Neuronal stem cell (in vitro differentiated cells): ENCODE measurements around the gene ATP2A1.

Experiments
- DNase-seq: peaks from one replicate; pipeline ENCODE4 v3.0.0-alpha.2; 2013; ENCODE audit warnings: low spot score
- H2AFZ ChIP-seq: one replicate; pipeline ENCODE4 v1.6.1; 2013; ENCODE audit warnings: mild to moderate bottlenecking, low read length, inconsistent platforms
- H2AK5ac ChIP-seq: 2 replicates; pipeline ENCODE4 v1.6.1; 2013; ENCODE audit warnings: low read depth, mild to moderate bottlenecking, inconsistent platforms, low read length, moderate library complexity, mixed read lengths
- H2BK120ac ChIP-seq: 2 replicates; pipeline ENCODE4 v1.6.1; 2013; ENCODE audit warnings: low read depth, mild to moderate bottlenecking, inconsistent platforms, low read length, moderate library complexity, mixed read lengths
- H2BK12ac ChIP-seq: one replicate; pipeline ENCODE4 v1.6.1; 2013; ENCODE audit warnings: low read length, inconsistent platforms
- H2BK15ac ChIP-seq: 2 replicates; pipeline ENCODE4 v1.6.1; 2013; ENCODE audit warnings: mild to moderate bottlenecking, low read length, inconsistent platforms, mixed read lengths
- H2BK5ac ChIP-seq: one replicate; pipeline ENCODE4 v1.6.1; 2013; ENCODE audit warnings: inconsistent platforms, mild to moderate bottlenecking, low read length, moderate library complexity
- H3K14ac ChIP-seq: one replicate; pipeline ENCODE4 v1.6.1; 2013; ENCODE audit warnings: low read length, inconsistent platforms
- H3K18ac ChIP-seq: 2 replicates; pipeline ENCODE4 v1.6.1; 2013; ENCODE audit warnings: low read length, inconsistent platforms
- H3K23ac ChIP-seq: 2 replicates; pipeline ENCODE4 v1.6.1; 2013; ENCODE audit warnings: low read depth, mild to moderate bottlenecking, mixed read lengths, low read length, inconsistent platforms; ENCODE audit not compliant: poor library complexity
- H3K27ac ChIP-seq: replicated peaks from 3 replicates; pipeline ENCODE4 v1.5.1; 2013; ENCODE audit warnings: low read length, inconsistent platforms
- H3K27me3 ChIP-seq, 3 experiments: 2 replicates each; pipeline ENCODE4 v1.6.1; 2013; ENCODE audit warnings: low read length in 3 of 3, mild to moderate bottlenecking in 2 of 3, inconsistent platforms in 1 of 3, low read depth in 1 of 3, mixed read lengths in 1 of 3, moderate library complexity in 1 of 3; ENCODE audit not compliant: control insufficient read depth in 3 of 3, insufficient read depth in 3 of 3
- H3K36me3 ChIP-seq, 2 donors: replicated peaks in 1 of 2; 2 replicates each; pipeline ENCODE4 v1.6.1; 2013; ENCODE audit warnings: low read length in 2 of 2; ENCODE audit not compliant: control insufficient read depth in 2 of 2, insufficient read depth in 2 of 2
- H3K4ac ChIP-seq: 2 replicates; pipeline ENCODE4 v1.6.1; 2013; ENCODE audit warnings: inconsistent platforms, mild to moderate bottlenecking, low read length, moderate library complexity
- H3K4me1 ChIP-seq, 2 donors: 1 replicate in 1 of 2; 2 replicates in 1 of 2; pipeline ENCODE4 v1.6.1; 2013; ENCODE audit warnings: low read length in 2 of 2, low read depth in 1 of 2; ENCODE audit not compliant: control insufficient read depth in 2 of 2, insufficient read depth in 1 of 2
- H3K4me2 ChIP-seq: one replicate; pipeline ENCODE4 v1.6.1; 2013; ENCODE audit warnings: mild to moderate bottlenecking, low read length, inconsistent platforms; ENCODE audit not compliant: insufficient read depth, poor library complexity, severe bottlenecking
- H3K4me3 ChIP-seq, 2 donors: 2 replicates each; pipeline ENCODE4 v1.5.1; 2013; ENCODE audit warnings: low read length in 2 of 2, mild to moderate bottlenecking in 2 of 2, inconsistent platforms in 1 of 2, moderate library complexity in 1 of 2
- H3K79me1 ChIP-seq: one replicate; pipeline ENCODE4 v1.6.1; 2013; ENCODE audit warnings: low read depth, mild to moderate bottlenecking, inconsistent platforms, low read length, moderate library complexity
- H3K9ac ChIP-seq: one replicate; pipeline ENCODE4 v1.6.1; 2013; ENCODE audit warnings: mild to moderate bottlenecking, low read depth, low read length, inconsistent platforms; ENCODE audit not compliant: poor library complexity
- H3K9me3 ChIP-seq, 2 donors: replicated peaks in 1 of 2; 2 replicates each; pipeline versions ENCODE3 to v1.6.1; 2013; ENCODE audit warnings: low read length in 2 of 2, mild to moderate bottlenecking in 2 of 2, inconsistent platforms in 1 of 2, low read depth in 1 of 2, mixed read lengths in 1 of 2, moderate library complexity in 1 of 2; ENCODE audit not compliant: control insufficient read depth in 2 of 2, insufficient read depth in 1 of 2
- H4K8ac ChIP-seq: one replicate; pipeline ENCODE4 v1.6.1; 2013; ENCODE audit warnings: low read depth, mild to moderate bottlenecking, inconsistent platforms, low read length, moderate library complexity
- H4K91ac ChIP-seq: one replicate; pipeline ENCODE4 v1.6.1; 2013; ENCODE audit warnings: low read length, low read depth, mild to moderate bottlenecking, inconsistent platforms; ENCODE audit not compliant: poor library complexity
- whole genome bisulfite sequencing, 2 donors: extraction: QIAGEN DNeasy Blood & Tissue Kit; methylation state at CpG; one replicate each; pipeline ENCODE4 v1.1.7; 2013; ENCODE audit warnings: missing lambda C conversion rate in 2 of 2, mixed read lengths in 1 of 2; ENCODE audit not compliant: insufficient read length in 2 of 2, insufficient replicate concordance in 1 of 2; ENCODE audit errors: extremely low coverage in 2 of 2; 5-methylcytosine and 5-hydroxymethylcytosine counted together

The ATP2A1 gene

GRCh38 chr16:28875134-28876018 lies 2.9 kb upstream of the ATP2A1 start:
- Histone ChIP-seq H3K27ac (no peak overlapping the region), H3K18ac (no peak overlapping the region), H4K91ac (no peak overlapping the region), H2BK120ac (peak overlapping the region; percentile 81), H2BK5ac (no peak overlapping the region), H3K79me1 (peaks cover 10% of the 10 kb centered on the region), H3K4me2 (no peak overlapping the region), H2AK5ac (no peak overlapping the region), H2BK12ac (no peak overlapping the region), H3K14ac (no peak overlapping the region), H3K9ac (peak overlapping the region; percentile 30), H3K36me3 (peaks cover 30 to 42% of the 10 kb centered on the region in 2 donors), H3K9me3 (no peaks in the 10 kb centered on the region), H4K8ac (no peak overlapping the region), H3K23ac (no peak overlapping the region), H2BK15ac (no peak overlapping the region), H3K4me1 (peaks cover 11 to 38% of the 10 kb centered on the region in 2 donors), H3K4me3 (peak overlapping the region in 1 of 2 donors; percentile 16), H3K4ac (no peak overlapping the region), H2AFZ (no peak overlapping the region), H3K27me3 (no peaks in the 10 kb centered on the region)
- WGBS, 2 donors = no CpG with 5 or more reads among the region's 13 CpGs
- no peak for DNase-seq

DNA sequence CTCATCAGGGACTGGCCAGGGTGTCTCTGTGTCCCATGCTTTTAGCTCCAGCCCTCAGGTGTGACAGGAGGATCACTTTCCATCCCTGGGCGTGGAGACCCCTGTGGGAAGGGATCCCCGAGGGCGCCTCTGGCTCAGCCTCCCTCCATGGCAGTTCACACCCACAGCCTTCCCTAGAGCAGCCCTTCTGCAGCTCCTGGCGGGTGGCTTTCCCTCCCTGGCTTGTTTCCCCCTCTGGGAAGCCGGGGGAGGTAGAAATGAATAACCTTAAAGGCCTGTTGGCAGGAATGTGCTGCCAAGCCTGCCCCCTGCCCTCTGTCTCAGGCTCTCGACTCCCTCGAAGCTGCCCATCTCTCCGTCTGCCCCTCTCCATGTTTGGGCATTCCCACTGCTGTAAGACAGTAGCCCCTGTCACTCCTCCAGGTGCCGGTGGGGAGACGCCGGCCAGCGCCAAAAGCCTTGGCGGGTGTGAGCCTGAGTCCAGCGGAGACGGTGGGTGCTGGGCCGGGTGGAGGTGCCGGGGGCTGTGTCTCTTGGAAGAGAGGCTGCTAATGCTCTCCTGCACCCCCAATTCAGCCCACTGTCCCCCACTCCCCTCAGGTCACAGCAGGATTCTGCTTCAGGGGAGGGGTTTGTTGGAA lies 2.1 kb upstream of the ATP2A1 start:
- Histone ChIP-seq H4K91ac (no peak overlapping the region), H2BK15ac (peak overlapping the region; percentile 37), H2AK5ac (no peak overlapping the region), H3K27me3 (peaks cover 0 to 4% (median 0%) of the 10 kb centered on the region in 3 experiments), H3K4ac (no peak overlapping the region), H3K36me3 (peaks cover 26 to 34% of the 10 kb centered on the region in 2 donors), H2AFZ (no peak overlapping the region), H4K8ac (no peak overlapping the region), H3K9ac (no peak overlapping the region), H3K23ac (peak overlapping the region; percentile 65), H3K9me3 (no peaks in the 10 kb centered on the region), H3K4me1 (peaks cover 18 to 42% of the 10 kb centered on the region in 2 donors), H3K14ac (no peak overlapping the region), H3K27ac (no peak overlapping the region), H3K18ac (no peak overlapping the region), H3K79me1 (peaks cover 10% of the 10 kb centered on the region), H2BK120ac (no peak overlapping the region), H3K4me2 (no peak overlapping the region), H2BK12ac (no peak overlapping the region), H2BK5ac (no peak overlapping the region), H3K4me3 (no peak overlapping the region)
- WGBS, 2 donors = no CpG with 5 or more reads among the region's 17 CpGs
- DNase-seq = no peak

DNA sequence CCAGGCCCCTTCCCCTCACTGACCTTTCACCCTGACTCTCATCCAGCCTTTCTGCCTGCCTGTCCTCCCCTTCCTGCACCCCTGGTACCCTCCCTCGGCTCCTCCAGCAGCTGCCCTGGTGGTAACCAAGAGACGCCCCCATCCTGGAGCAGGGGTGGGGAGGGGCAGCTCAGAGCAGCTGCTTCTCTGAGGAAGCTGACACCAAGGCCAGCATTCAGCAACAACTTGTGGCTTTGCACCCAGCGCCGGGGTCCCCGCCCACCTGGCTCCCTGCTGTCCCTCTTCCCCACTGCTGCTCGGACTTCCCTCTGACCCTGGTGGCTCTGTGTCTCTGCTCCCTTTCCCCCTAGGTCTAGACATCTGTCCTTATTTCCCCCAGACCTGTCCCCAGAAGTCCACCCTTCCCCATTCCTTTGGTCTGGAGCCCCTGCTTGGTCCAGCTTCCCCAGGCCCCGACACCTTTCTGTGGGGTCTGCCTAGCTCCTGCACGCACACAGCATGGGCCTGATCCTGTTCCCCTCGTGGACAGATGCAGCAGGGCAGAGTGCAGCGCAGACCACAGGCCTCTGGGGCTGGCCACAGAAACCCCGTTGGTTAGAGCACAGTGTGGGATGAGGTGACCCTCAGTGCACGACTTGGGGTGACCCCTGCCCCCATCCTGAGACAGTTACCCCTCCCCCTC lies 1.2 kb upstream of the ATP2A1 start:
- H3K27ac ChIP-seq = no peak overlapping the region
- no peak overlapping the region for H3K4me3 ChIP-seq
- no peak overlapping the region for H4K91ac ChIP-seq
- peak overlapping the region; percentile 65 for H3K23ac ChIP-seq
- H2AFZ ChIP-seq = no peak overlapping the region
- H3K9me3 ChIP-seq = no peaks in the 10 kb centered on the region
- peak overlapping the region; percentile 21 for H2AK5ac ChIP-seq
- peaks cover 0 to 4% (median 0%) of the 10 kb centered on the region in 3 experiments for H3K27me3 ChIP-seq
- H3K79me1 ChIP-seq = peaks cover 9% of the 10 kb centered on the region
- WGBS, 2 donors = no CpG with 5 or more reads among the region's 12 CpGs
- no peak overlapping the region for H2BK5ac ChIP-seq
- H3K18ac ChIP-seq = peak overlapping the region; percentile 3
- peaks cover 18 to 42% of the 10 kb centered on the region in 2 donors for H3K4me1 ChIP-seq
- H3K14ac ChIP-seq = peak overlapping the region; percentile 21
- no peak overlapping the region for H2BK15ac ChIP-seq
- no peak for DNase-seq
- H3K4ac ChIP-seq = no peak overlapping the region
- H3K9ac ChIP-seq = peak overlapping the region; percentile 44
- H2BK120ac ChIP-seq = no peak overlapping the region
- H3K4me2 ChIP-seq = no peak overlapping the region
- peaks cover 18 to 24% of the 10 kb centered on the region in 2 donors for H3K36me3 ChIP-seq
- H4K8ac ChIP-seq = no peak overlapping the region
- H2BK12ac ChIP-seq = no peak overlapping the region

DNA sequence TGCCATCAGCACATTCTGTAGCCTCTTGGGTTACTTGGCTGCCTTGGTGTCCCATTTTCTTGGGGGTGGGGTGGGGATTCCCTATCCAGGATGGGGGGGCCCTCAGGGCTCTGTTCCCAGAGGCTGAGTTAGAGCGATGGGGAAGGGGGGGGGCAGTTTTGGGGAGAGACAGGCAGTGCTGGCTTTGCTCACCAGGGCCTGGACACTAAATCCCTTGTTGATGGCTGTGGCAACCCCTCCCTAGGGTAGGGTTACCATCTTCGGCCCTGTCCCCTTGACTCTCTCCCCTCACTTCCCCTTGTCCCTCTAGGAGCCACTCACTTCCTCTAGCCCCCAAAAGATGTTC lies 660 bp upstream of the ATP2A1 start:
- H3K79me1 ChIP-seq = peaks cover 8% of the 10 kb centered on the region
- WGBS, 2 donors = no CpG with 5 or more reads among the region's 2 CpGs
- no peak overlapping the region for H3K27ac ChIP-seq
- H3K4me1 ChIP-seq = peaks cover 18 to 48% of the 10 kb centered on the region in 2 donors
- H3K9me3 ChIP-seq = no peaks in the 10 kb centered on the region
- H2BK12ac ChIP-seq = no peak overlapping the region
- H3K4ac ChIP-seq = no peak overlapping the region
- no peak overlapping the region for H4K8ac ChIP-seq
- H2BK120ac ChIP-seq = no peak overlapping the region
- H3K23ac ChIP-seq = no peak overlapping the region
- H3K14ac ChIP-seq = no peak overlapping the region
- H2BK15ac ChIP-seq = no peak overlapping the region
- DNase-seq = no peak
- no peak overlapping the region for H3K18ac ChIP-seq
- no peak overlapping the region for H3K9ac ChIP-seq
- H3K4me2 ChIP-seq = no peak overlapping the region
- no peak overlapping the region for H2AFZ ChIP-seq
- peaks cover 0 to 4% (median 0%) of the 10 kb centered on the region in 3 experiments for H3K27me3 ChIP-seq
- H3K36me3 ChIP-seq = peaks cover 14 to 19% of the 10 kb centered on the region in 2 donors
- H4K91ac ChIP-seq = no peak overlapping the region
- no peak overlapping the region for H3K4me3 ChIP-seq
- H2AK5ac ChIP-seq = no peak overlapping the region
- no peak overlapping the region for H2BK5ac ChIP-seq
